HepG2 (cell line): ENCODE measurements around the gene PIGBOS1. TPM values are rescaled to one million over a fixed set of nuclear protein-coding genes. Genes with fewer than 3 reads are reported as not detected.

Source experiments
- DPF2 ChIP-seq: sonication (generic); formaldehyde crosslinking; IDR thresholded peaks from 2 replicates; pipeline ENCODE4 v1.4.0; 2020; ENCODE audit warnings: mild to moderate bottlenecking, low read depth, missing genetic modification reagents, borderline replicate concordance
- FOXO1 ChIP-seq: sonication (generic); formaldehyde crosslinking; IDR thresholded peaks from 2 replicates; pipeline ENCODE4 v1.4.0; 2020; ENCODE audit warnings: missing genetic modification reagents
- HDAC1 ChIP-seq: sonication (generic); formaldehyde crosslinking; IDR thresholded peaks from 2 replicates; pipeline ENCODE4 v1.5.1; 2020; ENCODE audit warnings: mild to moderate bottlenecking, missing genetic modification reagents
- HMGXB4 ChIP-seq, 2 experiments: sonication (generic) in 1 of 2; formaldehyde crosslinking in 1 of 2; IDR thresholded peaks; 2 replicates each; pipeline versions ENCODE4 v1.4.0 to v1.6.1; 2018 to 2020; ENCODE audit warnings: missing genetic modification reagents in 2 of 2, borderline replicate concordance in 1 of 2, low read depth in 1 of 2, mild to moderate bottlenecking in 1 of 2, missing biosample characterization in 1 of 2
- KLF16 ChIP-seq, 2 experiments: sonication (generic) in 1 of 2; formaldehyde crosslinking in 1 of 2; IDR thresholded peaks; 2 replicates each; pipeline versions ENCODE4 v1.6.1 to v1.8.0; 2016 to 2023; ENCODE audit warnings: missing genetic modification reagents in 2 of 2, missing compliant biosample characterization in 1 of 2
- NPAS2 ChIP-seq: sonication (generic); formaldehyde crosslinking; IDR thresholded peaks from 2 replicates; pipeline ENCODE4 v1.8.0; 2022; ENCODE audit warnings: mild to moderate bottlenecking, missing genetic modification reagents, borderline replicate concordance
- PRPF4 ChIP-seq: fragments of 200-400 bp; formaldehyde crosslinking; IDR thresholded peaks from 2 replicates; pipeline ENCODE4 v1.6.1; 2016; ENCODE audit warnings: low read length, low read depth; ENCODE audit not compliant: poor library complexity, severe bottlenecking
- SMC3 ChIP-seq: IDR thresholded peaks from 2 replicates; pipeline ENCODE4 v1.6.1; 2011; ENCODE audit warnings: low read length, improper control_type of control experiment
- TGIF2 ChIP-seq: IDR thresholded peaks from 2 replicates; pipeline ENCODE4 v1.6.1; 2016; ENCODE audit warnings: control low read depth, missing compliant biosample characterization
- ZBTB42 ChIP-seq: sonication (generic); formaldehyde crosslinking; IDR thresholded peaks from 2 replicates; pipeline ENCODE4 v1.5.0; 2020; ENCODE audit warnings: mild to moderate bottlenecking, missing genetic modification reagents
- ZKSCAN8 ChIP-seq: IDR thresholded peaks from 2 replicates; pipeline ENCODE4 v1.6.1; 2016; ENCODE audit warnings: borderline replicate concordance, missing genetic modification reagents, missing compliant biosample characterization
- ZNF274 ChIP-seq: sonication (generic); formaldehyde crosslinking; IDR thresholded peaks from 2 replicates; pipeline ENCODE4 v1.5.1; 2020; ENCODE audit warnings: mild to moderate bottlenecking, missing genetic modification reagents
- ZNF556 ChIP-seq: sonication (generic); formaldehyde crosslinking; IDR thresholded peaks from 2 replicates; pipeline ENCODE4 v1.4.0; 2020; ENCODE audit warnings: mild to moderate bottlenecking, missing genetic modification reagents, borderline replicate concordance
- ZNF616 ChIP-seq: sonication (generic); formaldehyde crosslinking; IDR thresholded peaks from 2 replicates; pipeline ENCODE4 v1.5.0; 2020; ENCODE audit warnings: low read depth, mild to moderate bottlenecking, missing genetic modification reagents
- polyA plus RNA-seq, 8 experiments: library from polyadenylated mRNA; depleted of rRNA in 3 of 8; stranded (reverse) in 7 of 8; unstranded in 1 of 8; fragments of >200 nt; fragmentation: Illumina TruSeq in 4 of 8; extraction: Trizol in 4 of 8; gene quantifications; 2 replicates each; pipeline versions ENCODE4 v1.2.1 to v1.2.3, GENCODE V29; 2011 to 2016; ENCODE audit warnings: low read depth in 4 of 8, missing spikeins in 1 of 8, mixed read lengths in 1 of 8; ENCODE audit not compliant: insufficient read depth in 1 of 8
- total RNA-seq, 5 experiments: library from RNA; depleted of rRNA; stranded (reverse); fragments of >200 nt; fragmentation: Illumina TruSeq; extraction: Trizol; gene quantifications; 2 replicates each; pipeline ENCODE4 v1.2.3, GENCODE V29; 2016; ENCODE audit warnings: low read depth in 1 of 5
- TF ChIP-seq, protein P1 (sequence below): sonication (generic); formaldehyde crosslinking; IDR thresholded peaks from 2 replicates; pipeline ENCODE4 v1.4.0; 2020; ENCODE audit warnings: missing genetic modification reagents
- TF ChIP-seq, protein P2 (sequence below): sonication (generic); formaldehyde crosslinking; IDR thresholded peaks from 2 replicates; pipeline ENCODE4 v1.4.0; 2020; ENCODE audit warnings: missing genetic modification reagents, mild to moderate bottlenecking, borderline replicate concordance
- TF ChIP-seq, protein P3 (sequence below): sonication (generic); formaldehyde crosslinking; IDR thresholded peaks from 2 replicates; pipeline ENCODE4 v1.8.1; 2023; ENCODE audit warnings: mild to moderate bottlenecking, missing genetic modification reagents

Gene PIGBOS1
- total and polyA plus RNA-seq, 2 of the 13 experiments (the other 11 are each of a cell fraction or from before 2014, with no cell fraction given): 14.8 to 22.1 TPM

DNA sequence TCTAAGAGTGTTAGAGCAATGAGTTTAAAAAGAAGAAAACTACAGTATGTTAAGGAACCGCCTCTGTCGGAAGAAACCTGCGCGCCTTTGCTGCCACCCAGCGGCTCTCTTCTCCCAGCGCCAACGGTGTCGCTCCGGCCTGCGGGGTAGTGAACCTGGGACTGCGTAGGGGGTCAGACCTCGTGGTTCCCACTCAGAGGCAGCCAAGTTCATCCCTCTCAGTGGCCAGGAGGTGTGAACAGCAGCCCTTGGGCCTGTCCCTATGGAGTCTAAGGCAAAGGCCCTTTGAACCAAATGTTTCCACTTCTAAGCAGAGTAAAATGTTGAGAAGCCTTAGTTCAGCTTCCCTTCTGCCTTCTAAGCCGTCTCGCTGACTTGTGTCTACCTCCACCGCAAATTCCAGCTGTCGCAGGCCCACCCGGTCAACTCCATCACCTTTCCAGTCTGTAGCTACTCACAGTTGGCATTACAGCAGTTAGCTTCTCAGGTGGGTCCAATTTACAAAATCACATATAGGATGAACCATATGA, 28.3 kb downstream of the PIGBOS1 start (continued):
- TF ChIP-seq, protein P1, sequence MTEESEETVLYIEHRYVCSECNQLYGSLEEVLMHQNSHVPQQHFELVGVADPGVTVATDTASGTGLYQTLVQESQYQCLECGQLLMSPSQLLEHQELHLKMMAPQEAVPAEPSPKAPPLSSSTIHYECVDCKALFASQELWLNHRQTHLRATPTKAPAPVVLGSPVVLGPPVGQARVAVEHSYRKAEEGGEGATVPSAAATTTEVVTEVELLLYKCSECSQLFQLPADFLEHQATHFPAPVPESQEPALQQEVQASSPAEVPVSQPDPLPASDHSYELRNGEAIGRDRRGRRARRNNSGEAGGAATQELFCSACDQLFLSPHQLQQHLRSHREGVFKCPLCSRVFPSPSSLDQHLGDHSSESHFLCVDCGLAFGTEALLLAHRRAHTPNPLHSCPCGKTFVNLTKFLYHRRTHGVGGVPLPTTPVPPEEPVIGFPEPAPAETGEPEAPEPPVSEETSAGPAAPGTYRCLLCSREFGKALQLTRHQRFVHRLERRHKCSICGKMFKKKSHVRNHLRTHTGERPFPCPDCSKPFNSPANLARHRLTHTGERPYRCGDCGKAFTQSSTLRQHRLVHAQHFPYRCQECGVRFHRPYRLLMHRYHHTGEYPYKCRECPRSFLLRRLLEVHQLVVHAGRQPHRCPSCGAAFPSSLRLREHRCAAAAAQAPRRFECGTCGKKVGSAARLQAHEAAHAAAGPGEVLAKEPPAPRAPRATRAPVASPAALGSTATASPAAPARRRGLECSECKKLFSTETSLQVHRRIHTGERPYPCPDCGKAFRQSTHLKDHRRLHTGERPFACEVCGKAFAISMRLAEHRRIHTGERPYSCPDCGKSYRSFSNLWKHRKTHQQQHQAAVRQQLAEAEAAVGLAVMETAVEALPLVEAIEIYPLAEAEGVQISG: peak; percentile 9; the same call in 1 of the 2 replicates
- no peak for TF ChIP-seq ZNF616 (CRISPR knock-in tag)
- TF ChIP-seq HMGXB4 (CRISPR knock-in tag; IDR thresholded peaks at IDR 0.05; ENCODE audit: borderline replicate concordance in 1 of 2, low read depth in 1 of 2): 0 out of 4 replicates have a peak, but pooled peaks of 1 of the 2 experiments have one; percentile 56
- no peak for TF ChIP-seq DPF2
- no peak for TF ChIP-seq NPAS2
- TF ChIP-seq, protein P2, sequence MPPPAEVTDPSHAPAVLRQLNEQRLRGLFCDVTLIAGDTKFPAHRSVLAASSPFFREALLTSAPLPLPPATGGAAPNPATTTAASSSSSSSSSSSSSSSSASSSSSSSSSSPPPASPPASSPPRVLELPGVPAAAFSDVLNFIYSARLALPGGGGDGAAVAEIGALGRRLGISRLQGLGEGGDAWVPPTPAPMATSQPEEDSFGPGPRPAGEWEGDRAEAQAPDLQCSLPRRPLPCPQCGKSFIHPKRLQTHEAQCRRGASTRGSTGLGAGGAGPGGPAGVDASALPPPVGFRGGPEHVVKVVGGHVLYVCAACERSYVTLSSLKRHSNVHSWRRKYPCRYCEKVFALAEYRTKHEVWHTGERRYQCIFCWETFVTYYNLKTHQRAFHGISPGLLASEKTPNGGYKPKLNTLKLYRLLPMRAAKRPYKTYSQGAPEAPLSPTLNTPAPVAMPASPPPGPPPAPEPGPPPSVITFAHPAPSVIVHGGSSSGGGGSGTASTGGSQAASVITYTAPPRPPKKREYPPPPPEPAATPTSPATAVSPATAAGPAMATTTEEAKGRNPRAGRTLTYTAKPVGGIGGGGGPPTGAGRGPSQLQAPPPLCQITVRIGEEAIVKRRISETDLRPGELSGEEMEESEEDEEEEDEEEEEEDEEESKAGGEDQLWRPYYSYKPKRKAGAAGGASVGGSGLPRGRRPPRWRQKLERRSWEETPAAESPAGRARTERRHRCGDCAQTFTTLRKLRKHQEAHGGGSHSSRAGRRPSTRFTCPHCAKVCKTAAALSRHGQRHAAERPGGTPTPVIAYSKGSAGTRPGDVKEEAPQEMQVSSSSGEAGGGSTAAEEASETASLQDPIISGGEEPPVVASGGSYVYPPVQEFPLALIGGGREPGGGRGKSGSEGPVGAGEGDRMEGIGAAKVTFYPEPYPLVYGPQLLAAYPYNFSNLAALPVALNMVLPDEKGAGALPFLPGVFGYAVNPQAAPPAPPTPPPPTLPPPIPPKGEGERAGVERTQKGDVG (CRISPR knock-in tag): peak; percentile 30; the same call in 1 of the 2 replicates
- no peak for TF ChIP-seq ZNF556
- TF ChIP-seq FOXO1: no peak
- no peak for TF ChIP-seq TGIF2 (CRISPR knock-in tag)
- TF ChIP-seq KLF16 (CRISPR knock-in tag; IDR thresholded peaks at IDR 0.05): 0 out of 4 replicates have a peak, but pooled peaks of 1 of the 2 experiments have one; percentile 42
- TF ChIP-seq, protein P3, sequence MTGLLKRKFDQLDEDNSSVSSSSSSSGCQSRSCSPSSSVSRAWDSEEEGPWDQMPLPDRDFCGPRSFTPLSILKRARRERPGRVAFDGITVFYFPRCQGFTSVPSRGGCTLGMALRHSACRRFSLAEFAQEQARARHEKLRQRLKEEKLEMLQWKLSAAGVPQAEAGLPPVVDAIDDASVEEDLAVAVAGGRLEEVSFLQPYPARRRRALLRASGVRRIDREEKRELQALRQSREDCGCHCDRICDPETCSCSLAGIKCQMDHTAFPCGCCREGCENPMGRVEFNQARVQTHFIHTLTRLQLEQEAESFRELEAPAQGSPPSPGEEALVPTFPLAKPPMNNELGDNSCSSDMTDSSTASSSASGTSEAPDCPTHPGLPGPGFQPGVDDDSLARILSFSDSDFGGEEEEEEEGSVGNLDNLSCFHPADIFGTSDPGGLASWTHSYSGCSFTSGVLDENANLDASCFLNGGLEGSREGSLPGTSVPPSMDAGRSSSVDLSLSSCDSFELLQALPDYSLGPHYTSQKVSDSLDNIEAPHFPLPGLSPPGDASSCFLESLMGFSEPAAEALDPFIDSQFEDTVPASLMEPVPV (CRISPR knock-in tag): no peak
- peak; percentile 69 for TF ChIP-seq SMC3
- no peak for TF ChIP-seq PRPF4
- TF ChIP-seq ZNF274 (CRISPR knock-in tag): no peak
- 0 out of 2 replicates have a peak, but pooled peaks have one; percentile 29 for TF ChIP-seq HDAC1 (CRISPR knock-in tag)
- no peak for TF ChIP-seq ZKSCAN8 (CRISPR knock-in tag)
- TF ChIP-seq ZBTB42 (CRISPR knock-in tag): 0 out of 2 replicates have a peak, but pooled peaks have one; percentile 55
- TF ChIP-seq, all 625 proteins: peak for 55
